NCI-H1436 treated with DMSO at 0.1 percent for 48 hours (cell line): ENCODE results near the gene SPTBN1.

ENCODE experiments used
- DNase-seq: peaks from one replicate; lab custom pipeline; 2025; lab: John Stamatoyannopoulos, UW

SPTBN1 gene

DNA sequence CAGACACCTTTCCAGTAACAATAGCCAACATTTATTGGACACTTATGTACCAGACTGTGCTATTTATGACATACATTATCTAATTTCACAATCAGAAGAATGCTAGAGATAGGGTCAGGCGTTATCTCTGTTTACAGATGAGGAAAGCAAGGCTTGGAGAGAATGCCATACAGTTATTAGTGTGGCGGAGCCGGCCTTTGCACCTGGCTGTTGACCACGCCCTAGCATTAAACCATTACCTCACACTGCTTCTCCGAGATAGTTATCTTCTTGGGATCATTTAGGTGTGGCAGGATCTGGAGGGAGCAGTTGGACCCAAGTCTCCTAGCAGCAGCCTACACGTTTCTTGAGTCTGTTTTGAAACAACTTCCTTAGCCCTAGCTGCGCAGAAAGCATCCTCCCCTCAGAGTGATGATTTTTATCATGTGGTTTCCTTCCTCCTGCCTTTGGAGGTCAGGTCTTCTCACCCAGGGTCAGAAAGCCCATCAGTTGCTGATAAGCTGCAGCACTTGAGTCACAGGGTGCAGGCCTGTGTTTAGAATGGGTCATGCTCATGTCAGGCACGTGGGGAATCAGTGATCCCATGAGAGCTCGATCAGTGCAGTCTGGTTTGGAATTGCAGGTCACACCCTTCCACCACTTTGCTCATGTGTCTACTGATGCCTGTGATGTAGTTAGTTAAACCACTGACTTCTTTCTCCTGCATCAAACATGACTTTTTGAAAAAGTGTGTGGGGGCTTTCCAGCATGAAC is 118.2 kb downstream of the SPTBN1 start:
- DNase-seq: no peak

DNA sequence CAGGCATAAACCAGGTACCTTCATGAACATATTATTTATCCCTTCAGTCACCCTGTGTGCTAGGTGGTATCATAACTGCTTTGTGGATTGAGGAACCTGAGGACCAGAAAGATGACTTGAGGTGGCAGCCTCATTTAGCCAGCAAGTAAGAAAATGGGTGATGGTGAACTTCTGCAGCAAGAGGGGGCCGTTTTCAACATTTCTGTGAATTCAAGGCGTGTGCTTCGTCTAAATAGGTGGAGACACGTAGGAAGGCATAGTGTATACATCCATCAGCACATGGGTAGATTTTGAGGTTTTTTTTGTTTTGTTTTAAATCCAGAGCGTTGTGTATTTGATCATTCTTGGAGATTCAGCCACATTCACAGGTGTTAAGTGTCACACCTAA is 118.7 kb downstream of the SPTBN1 start:
- no peak for DNase-seq

DNA sequence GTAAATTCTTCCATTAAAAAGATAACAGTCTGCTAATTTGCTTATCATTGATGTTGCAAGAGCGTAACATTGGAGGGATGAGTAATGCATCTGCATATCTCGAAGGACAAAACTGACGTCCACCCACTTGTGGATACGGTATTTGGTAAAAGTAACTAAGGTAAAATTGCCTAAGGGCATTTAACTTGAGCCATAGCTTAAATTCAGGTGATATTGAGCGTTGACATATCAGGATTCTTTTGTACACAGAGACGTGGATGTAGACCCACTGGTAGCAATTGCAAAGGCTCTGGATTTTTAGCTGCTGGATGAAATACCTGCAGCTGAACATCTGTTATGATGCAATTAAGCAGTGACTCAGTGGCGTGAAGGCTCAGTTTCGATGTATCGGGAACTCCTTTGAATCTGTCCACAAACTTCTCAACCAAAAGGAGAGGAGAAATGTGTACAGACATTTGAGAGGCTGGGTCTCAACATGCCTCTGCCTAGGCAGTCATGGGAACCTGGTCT is 119.3 kb downstream of the SPTBN1 start:
- no peak for DNase-seq

DNA sequence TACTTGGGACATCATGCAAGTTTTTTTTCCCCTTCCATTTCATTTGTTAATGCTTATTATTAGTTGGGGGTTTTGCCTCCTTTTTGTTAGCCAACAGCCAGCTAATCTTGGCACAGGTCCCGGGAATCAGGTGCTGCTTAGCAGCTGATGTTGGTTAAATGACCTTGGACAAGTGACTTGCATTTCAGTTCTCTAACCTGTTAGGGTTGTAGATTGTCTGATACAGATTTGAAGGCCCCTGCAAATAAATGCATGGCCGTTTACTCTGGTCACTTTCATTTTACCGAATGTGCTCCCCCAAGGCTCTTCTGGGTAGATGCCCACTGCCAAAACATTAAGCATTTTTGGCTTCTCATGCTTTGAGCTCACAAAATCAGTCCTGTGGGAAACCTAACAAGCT is 120.9 kb downstream of the SPTBN1 start:
- DNase-seq: no peak

DNA sequence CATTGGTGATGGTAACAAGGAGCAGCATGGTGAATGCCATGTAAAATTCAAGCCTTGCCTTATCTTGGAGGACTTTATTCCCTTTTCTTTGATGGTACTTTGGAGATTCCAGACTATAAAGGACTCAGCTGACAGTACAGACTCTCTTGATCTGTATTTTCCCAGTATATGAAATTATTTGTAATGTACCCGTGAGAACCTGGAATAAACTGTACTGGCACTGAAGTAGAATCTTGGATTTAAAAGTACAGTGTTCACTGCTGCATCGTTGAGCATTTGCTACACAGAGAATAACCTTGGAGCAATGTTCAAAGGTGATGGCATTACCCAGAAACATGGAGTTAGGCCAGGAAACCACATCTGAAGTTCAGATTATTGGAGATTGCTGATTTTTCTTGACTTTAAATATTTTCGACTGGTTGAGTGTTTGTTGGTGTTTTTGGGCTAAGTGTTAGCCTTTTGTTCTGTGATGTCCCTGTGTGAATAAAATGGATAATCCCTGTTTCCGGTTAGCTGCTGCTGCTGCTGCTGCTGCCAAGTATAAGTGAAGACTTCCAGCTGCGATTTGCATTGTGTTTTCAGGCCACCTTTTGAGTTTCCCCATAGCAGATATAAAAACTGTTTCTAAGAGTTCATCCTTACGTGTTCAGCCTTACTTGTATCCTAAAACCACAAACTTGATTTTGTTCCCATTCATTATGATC is 122.0 kb downstream of the SPTBN1 start:
- DNase-seq: no peak

DNA sequence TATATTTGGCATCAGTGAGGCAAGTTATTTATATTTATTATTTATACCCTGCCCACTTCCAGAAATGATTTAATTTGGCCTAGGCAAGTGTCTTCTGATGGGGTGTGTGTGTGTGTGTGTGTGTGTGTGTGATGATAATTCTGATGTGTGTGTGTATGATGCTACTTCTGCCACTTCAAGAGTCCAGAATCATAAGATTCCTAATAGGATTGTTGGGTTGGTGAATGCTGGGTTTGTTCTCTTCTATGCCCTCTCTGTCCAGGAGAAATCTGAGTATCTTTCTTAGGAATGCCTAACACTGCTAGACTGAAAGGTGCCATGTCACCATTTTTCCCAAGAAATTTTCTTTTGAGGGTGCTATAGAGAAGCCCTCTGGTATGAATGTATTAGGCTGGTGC is 122.5 kb downstream of the SPTBN1 start:
- no peak for DNase-seq

DNA sequence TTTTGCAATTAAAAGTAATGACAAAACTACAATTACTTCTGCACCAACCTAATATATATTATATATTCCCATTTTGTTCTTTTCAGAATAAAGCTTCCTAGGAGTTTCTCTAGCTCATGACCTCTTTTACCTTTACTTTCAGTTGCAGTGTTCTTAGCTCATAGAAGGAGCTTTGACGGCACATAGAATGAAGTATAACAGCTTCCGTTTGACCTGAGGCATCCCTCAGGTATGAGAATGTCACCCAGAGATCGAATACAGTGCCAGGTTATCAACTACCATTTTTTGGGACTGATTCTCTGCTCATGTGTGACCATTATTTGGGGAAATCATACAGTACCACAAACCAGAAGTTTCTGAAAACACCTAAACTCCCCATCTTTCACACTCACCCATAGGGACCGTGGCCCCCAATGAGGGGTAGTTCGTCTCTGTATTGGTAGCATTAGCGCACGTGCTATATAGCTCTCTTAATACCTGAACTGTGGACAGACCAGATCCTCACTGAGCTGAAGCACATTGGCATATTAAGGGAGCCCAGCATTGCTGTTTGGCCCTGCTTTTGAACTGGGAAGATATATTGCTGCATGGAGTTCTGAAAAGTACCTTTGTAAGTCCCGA is 123.0 kb downstream of the SPTBN1 start:
- DNase-seq: no peak

DNA sequence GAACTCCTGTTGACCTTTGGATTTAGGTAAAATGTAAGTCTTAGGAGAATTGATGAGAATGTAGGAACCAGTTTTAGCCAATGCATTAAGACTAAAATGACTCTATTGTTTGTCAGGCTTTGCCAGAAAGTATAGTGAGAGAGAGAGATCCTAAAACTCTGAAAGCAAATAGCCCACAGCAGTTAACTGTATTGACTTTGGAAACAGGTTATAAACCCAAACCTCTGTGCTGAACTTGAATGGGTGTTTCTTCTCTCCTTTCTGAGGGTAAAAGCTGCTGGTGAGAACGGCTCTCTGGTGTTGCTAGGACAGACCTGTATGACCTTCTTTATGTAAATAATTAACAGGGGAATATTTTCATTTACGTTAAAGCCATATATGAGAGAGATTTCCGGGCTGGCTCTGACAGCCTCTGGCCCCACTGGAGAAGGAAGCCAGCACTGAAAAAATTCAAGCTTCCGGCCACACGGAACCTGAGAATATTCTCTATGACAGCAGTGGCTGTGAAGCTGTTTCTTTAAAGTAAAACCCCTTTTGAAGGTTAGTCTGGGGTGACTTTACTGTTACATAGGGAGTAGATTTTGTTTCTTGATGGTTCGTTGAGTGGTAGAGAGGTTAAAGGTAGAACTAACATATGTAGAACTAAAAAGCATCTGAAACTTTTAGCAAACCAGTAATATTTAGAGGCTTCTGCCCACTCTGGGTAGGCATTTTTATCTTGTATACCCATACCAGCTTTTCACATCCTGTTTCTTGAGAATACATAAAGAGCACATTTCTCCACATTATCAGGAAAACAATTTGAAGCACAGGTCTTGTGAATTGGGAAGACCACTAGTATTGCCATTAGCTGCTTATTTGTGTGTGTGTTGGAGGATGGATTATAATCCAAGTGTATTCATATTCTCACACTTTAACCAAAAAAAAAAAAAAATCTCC is 123.8 kb downstream of the SPTBN1 start:
- DNase-seq: no peak

DNA sequence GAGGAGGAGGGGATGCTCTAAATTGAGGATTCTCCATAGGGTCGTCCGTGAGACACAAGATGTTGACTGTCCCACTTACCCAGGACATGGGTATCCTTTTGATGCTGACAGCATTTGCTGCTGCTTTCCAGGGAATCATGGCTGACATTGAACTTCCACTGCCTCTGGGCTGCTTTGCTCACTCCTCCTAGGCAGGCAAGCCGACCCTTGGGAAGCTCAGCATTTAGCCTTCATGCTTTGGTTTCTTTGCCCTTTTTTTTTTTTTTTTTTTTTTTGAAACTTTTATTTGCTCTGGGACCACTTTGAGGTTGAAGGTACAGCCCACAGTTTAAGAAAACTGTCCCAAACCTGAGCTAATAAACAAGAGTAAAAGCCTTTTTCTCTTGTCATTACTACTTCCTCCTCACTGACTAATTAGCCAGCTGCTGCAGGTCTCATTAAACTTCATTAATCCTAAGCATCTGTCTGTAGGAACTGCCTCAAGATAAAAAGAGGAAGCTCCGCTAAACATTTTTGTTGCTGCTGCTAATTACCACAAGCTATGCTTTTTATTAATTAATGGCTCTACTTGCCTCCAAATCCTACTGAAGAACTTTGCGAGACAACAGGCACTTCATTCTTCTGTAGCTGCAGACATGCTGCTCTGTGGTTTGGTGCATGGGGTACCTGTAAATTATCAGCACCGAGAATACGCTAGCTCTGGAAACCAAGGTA is 125.4 kb downstream of the SPTBN1 start:
- no peak for DNase-seq

DNA sequence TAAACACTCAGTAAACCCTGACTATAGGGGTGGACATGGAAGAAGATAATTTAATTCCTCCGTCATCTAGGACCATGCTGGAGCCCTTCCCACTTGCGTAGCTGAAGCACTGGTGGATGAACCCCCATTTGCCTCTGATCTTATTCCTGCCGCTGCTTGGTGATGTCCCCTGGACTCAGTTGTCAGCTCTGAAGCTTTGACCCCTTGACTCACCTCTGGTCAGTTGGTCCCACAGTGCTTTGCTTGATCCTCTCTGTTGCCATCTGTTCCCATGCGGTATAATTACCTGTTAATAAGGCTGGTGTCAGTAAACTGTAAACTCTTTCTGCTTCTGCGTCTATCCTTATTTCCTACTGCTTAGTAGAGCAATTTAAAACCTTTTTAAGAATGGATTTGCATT is 126.9 kb downstream of the SPTBN1 start:
- DNase-seq: no peak

DNA sequence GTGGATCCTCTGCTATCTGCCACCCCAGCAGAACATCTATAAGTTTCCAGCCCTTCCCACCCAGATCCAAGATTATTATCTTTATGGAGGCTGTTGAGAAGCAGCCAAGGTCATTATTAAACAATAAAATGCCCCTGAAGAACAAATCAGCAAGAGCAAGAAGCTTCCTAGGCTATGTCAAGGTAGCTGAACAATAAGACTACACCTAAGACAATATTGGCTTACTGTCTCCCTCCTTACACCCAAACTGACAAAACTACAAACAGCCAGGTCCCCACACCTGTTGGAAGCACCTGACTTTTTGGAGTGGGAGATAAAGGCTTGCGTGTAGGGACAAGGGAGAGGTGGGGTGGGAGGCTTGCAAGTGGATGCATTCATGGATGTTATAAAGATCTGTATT is 128.5 kb downstream of the SPTBN1 start:
- no peak for DNase-seq

DNA sequence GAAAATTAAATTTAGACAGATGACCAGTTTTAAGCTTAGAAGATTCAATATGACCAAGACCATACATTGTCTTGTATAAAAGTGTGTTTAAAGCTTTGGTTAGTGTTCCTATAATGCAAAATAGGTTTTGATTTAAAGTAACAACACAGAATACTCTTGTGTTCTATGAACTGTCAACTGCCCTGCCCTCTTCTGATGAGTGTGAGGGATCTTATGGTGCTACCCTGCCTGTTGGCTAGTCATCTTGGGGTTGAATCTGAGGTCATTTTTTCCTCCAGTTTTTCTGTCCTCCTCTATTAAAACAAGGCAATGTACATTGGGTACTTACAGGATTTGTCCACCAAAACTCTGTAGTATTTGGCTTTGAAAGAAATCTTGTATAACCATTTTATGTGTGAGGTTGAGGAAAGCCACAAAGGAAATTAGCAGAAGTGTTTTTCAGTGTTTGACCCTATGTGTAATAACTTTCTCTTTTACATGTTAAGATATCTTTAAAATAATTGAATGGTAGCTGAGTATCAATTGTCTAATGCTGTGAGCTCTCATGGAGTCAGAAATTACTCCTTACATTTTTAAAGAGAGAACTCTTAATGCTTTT is 129.1 kb downstream of the SPTBN1 start:
- no peak for DNase-seq

DNA sequence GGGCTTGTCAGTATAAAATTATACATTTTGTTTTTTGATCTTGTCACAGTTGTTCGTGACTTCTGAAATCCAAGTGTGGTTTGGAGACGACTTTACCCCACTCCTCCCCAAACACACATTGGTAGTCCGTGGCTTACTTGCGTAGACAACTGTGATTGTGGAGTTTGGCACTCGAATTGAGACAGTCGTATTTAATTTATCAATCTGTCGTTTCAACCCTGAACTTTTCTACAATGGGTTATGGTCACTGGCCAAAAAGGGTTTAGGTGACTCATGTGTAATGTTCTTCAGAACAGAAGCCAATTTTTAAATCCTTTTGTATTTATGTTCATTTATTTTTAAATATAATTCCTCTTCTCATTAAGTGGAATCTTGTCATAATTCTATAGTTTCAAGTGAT is 129.9 kb downstream of the SPTBN1 start:
- no peak for DNase-seq

DNA sequence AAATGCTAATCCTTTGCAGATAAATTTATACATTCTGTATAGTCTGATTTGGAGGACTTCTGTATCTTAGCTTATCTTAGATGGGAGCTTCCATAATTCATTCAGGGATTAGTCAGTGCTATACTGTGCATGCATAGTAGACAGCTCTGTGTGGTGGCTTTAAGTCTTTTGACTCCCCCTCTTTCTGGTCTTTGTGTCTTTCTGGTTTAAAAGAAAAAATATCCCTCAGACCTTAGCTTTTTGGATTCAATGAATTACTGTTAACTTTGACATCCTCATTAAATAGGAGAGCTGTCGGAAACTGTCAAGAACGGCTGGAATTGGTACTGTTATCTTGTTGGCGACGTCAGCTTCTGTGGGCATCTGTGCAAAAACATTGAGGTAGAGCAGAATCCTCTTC is 130.4 kb downstream of the SPTBN1 start:
- DNase-seq: no peak

DNA sequence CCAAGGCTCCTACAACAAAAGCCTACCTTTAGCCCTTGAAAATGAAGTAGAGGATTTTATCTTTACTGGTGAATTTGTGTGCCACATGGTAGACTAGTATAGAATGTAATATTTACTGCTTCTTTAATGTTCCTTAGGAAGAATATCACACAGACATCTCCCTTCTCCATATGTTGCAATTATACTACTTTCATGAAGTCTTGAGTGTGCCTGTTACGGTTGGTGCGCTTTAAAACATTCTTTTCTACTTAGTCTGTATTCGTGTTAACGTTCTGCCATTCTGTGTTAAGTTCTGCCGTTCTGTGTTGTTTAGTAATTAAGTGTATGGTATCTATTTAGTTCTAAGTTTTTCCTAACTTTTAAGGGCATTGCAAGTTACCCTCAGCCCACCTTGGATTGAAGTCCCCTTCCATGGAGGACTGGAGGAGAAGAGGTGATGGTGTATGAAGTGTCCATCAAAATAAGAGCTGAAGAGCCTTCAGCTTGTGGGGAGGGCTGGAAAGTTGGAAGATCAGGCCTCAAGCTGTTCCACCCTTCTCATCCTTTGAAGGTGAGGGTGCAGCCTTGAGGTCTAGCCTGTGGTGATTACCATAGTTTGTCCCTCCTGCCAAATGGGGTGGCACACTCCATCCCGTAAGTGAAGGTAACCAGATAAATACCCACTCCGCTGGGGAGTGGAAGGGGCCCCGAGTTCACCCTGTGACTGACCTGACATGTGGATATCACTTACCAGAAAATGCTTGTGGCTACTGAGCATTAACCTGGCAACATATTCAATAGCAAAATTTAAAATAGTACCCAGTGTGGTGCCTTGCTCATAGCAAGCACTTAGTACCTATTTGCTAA is 131.3 kb downstream of the SPTBN1 start:
- no peak for DNase-seq

DNA sequence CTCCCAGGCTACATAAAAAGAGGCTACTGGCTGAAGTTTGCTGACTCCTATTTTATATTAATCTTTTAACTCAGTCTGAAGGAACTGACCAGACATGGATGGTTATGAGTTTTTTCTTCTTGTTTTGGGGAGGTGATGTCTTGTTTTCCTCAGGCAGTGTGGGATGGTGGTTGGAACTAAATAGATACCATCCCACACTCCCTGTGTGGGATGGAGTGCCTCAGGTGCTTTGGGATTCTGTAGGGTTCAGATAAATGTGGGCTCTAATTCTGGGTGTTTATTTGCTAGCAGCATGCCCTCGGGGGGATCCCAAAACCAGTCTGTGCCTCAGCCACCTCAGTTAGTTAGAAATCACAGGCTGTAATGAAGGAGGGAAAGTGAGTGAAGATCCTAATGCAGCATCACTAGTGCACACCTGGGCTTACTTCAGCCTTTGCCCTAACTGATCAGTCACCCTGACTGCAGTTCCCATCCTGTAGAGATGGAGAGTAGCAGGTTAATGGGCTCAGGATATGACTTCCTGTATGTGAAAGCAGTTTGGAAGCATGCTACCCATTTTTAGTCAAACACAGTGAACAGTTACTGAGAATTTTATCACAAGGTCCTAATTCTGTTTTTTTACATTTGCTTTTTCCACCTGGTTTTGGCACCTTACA is 132.2 kb downstream of the SPTBN1 start:
- no peak for DNase-seq

DNA sequence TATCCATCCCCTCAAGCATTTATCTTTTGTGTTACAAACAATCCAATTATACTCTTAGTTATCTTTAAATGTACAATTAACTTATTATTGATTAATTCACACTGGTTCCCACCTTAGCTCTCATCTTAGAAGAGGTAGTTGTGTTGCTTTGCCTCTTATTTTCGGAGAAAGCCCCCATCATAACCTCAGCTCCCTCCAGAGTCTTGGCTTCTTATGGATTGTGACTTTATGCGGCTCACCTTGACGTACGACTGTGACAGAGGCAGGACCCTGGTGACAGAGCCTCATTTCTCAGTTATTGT is 132.9 kb downstream of the SPTBN1 start:
- DNase-seq: no peak

DNA sequence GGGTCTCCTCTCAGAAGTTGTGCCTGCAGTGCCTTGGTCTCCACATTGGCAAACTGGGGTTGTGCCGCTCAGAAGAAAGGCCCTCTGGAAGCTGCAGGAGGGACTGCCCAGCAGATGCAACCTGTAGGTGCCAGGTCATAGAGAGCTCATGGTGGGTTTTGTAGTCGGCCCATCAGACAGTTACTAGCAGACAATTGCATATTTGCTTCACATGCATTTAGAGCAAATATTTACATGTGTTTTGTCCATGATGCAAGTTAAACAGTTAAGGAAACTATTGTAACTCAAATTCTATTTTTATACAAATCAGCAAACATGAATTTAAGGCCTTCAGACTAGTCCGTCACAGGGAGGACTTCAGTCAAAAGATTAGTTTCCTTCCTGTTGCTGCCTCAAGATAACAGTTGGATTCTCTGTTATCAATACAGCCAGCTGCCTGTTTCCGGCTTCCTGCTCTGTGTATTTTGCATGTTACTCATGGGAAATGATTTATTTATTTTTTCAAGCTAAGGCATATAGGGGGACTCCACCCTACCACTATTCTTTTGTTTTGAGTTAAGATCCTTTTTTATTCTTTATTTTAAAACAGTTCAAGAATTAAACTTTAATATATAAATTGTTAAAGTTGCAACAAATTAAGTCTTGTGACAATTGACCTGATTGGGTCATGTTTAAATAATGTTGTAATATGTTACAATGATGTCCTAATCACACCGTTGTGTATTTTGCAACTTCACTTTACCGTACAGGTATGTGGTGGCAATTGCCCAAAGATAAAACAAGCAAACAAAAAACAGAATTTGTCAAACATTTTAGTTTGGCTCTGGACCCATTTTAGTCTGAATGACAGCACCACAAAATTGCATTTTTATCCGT is 133.5 kb downstream of the SPTBN1 start:
- DNase-seq: no peak
